Muscle of leg (tissue), 16 donors: ENCODE measurements around the gene CCNB1IP1. TPM values are rescaled to one million over a fixed set of nuclear protein-coding genes. Genes with fewer than 3 reads are reported as not detected.
A peak's percentile ranks its signal among the peaks of the same experiment; 100 is the strongest.

Experiments
- DNase-seq: peaks from one replicate; pipeline ENCODE4 v3.0.0; 2013
- H3K27ac ChIP-seq: one replicate; pipeline ENCODE4 v1.5.1; 2013; ENCODE audit warnings: mild to moderate bottlenecking, low read length, control low read depth
- H3K27me3 ChIP-seq: one replicate; pipeline ENCODE4 v1.6.1; 2013; ENCODE audit warnings: low read length; ENCODE audit not compliant: control insufficient read depth, insufficient read depth
- H3K36me3 ChIP-seq: one replicate; pipeline ENCODE4 v1.6.1; 2013; ENCODE audit warnings: low read length; ENCODE audit not compliant: control insufficient read depth, insufficient read depth
- H3K4me1 ChIP-seq: one replicate; pipeline ENCODE4 v1.6.1; 2013; ENCODE audit warnings: low read length; ENCODE audit not compliant: control insufficient read depth, insufficient read depth
- H3K4me3 ChIP-seq: one replicate; pipeline ENCODE4 v1.5.1; 2013; ENCODE audit warnings: low read length, control low read depth
- H3K9me3 ChIP-seq: replicated peaks from 2 replicates; pipeline ENCODE4 v1.6.1; 2013; ENCODE audit warnings: low read depth, low read length; ENCODE audit not compliant: control insufficient read depth
- WGBS: methylation state at CpG from one replicate; pipeline ENCODE4 v1.1.5; 2013; ENCODE audit warnings: missing lambda C conversion rate; ENCODE audit not compliant: insufficient coverage; 5-methylcytosine and 5-hydroxymethylcytosine counted together
- long read RNA-seq, 11 donors: transcript quantifications; one replicate each; lab custom pipeline, GENCODE V29; 2026
- polyA plus RNA-seq, 8 donors: library from polyadenylated mRNA; unstranded; fragments of 120-200 nt; gene quantifications; one replicate each; pipeline versions ENCODE4 v1.2.1 to v1.2.3, GENCODE V29; 2013; ENCODE audit warnings: inconsistent platforms in 1 of 8, low replicate concordance in 1 of 8; ENCODE audit not compliant: insufficient read length in 8 of 8, insufficient read depth in 1 of 8
- total RNA-seq: library from RNA; stranded (reverse); fragments of 120-200 nt; gene quantifications from one replicate; pipeline ENCODE4 v1.2.4, GENCODE V29; 2013

CCNB1IP1 gene, protein sequence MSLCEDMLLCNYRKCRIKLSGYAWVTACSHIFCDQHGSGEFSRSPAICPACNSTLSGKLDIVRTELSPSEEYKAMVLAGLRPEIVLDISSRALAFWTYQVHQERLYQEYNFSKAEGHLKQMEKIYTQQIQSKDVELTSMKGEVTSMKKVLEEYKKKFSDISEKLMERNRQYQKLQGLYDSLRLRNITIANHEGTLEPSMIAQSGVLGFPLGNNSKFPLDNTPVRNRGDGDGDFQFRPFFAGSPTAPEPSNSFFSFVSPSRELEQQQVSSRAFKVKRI
- 76.1 TPM for total RNA-seq
- 10 to 100 TPM; 51.5 to 74.3 (median 65.6) TPM for polyA plus RNA-seq
- long read RNA-seq, donor 1, partial matches to known transcripts, result 8 of 14 reads
- long read RNA-seq, donor 1, other reads (novel, unspliced or antisense), result 0 of 14 reads
- long read RNA-seq, donor 2, partial matches to known transcripts, result 0 of 4 reads
- long read RNA-seq, donor 2, other reads (novel, unspliced or antisense), result 0 of 4 reads
- long read RNA-seq, donor 3, transcript CCNB1IP1-202 (7 exons, 1,479 nt), result major isoform, 5 of 27 reads
- long read RNA-seq, donor 3, partial matches to known transcripts, result 21 of 27 reads
- long read RNA-seq, donor 3, other reads (novel, unspliced or antisense), result 0 of 27 reads
- long read RNA-seq, donor 4, transcript CCNB1IP1-202 (7 exons, 1,479 nt), result major isoform, 10 of 15 reads
- long read RNA-seq, donor 4, partial matches to known transcripts, result 5 of 15 reads
- long read RNA-seq, donor 4, other reads (novel, unspliced or antisense), result 0 of 15 reads
- long read RNA-seq, donor 5, transcript CCNB1IP1-214 (8 exons, 1,294 nt), result minor isoform, 5 of 97 reads
- long read RNA-seq, donor 5, transcript CCNB1IP1-202 (7 exons, 1,479 nt), result major isoform, 33 of 97 reads
- long read RNA-seq, donor 5, partial matches to known transcripts, result 57 of 97 reads
- long read RNA-seq, donor 5, other reads (novel, unspliced or antisense), result 0 of 97 reads
- long read RNA-seq, donor 6, transcript CCNB1IP1-202 (7 exons, 1,479 nt), result major isoform, 26 of 79 reads
- long read RNA-seq, donor 6, partial matches to known transcripts, result 47 of 79 reads
- long read RNA-seq, donor 6, other reads (novel, unspliced or antisense), result 0 of 79 reads
- long read RNA-seq, donor 7, transcript CCNB1IP1-202 (7 exons, 1,479 nt), result major isoform, 20 of 48 reads
- long read RNA-seq, donor 7, partial matches to known transcripts, result 27 of 48 reads
- long read RNA-seq, donor 7, other reads (novel, unspliced or antisense), result 0 of 48 reads
- long read RNA-seq, donor 8, transcript CCNB1IP1-202 (7 exons, 1,479 nt), result major isoform, 9 of 18 reads
- long read RNA-seq, donor 8, partial matches to known transcripts, result 6 of 18 reads
- long read RNA-seq, donor 8, other reads (novel, unspliced or antisense), result 0 of 18 reads
- long read RNA-seq, donor 9, transcript CCNB1IP1-202 (7 exons, 1,479 nt), result major isoform, 13 of 23 reads
- long read RNA-seq, donor 9, partial matches to known transcripts, result 10 of 23 reads
- long read RNA-seq, donor 9, other reads (novel, unspliced or antisense), result 0 of 23 reads
- long read RNA-seq, donor 10, transcript CCNB1IP1-202 (7 exons, 1,479 nt), result major isoform, 10 of 34 reads
- long read RNA-seq, donor 10, partial matches to known transcripts, result 22 of 34 reads
- long read RNA-seq, donor 10, other reads (novel, unspliced or antisense), result 0 of 34 reads
- long read RNA-seq, donor 11, transcript CCNB1IP1-202 (7 exons, 1,479 nt), result major isoform, 17 of 35 reads
- long read RNA-seq, donor 11, partial matches to known transcripts, result 17 of 35 reads
- long read RNA-seq, donor 11, other reads (novel, unspliced or antisense), result 0 of 35 reads

DNA sequence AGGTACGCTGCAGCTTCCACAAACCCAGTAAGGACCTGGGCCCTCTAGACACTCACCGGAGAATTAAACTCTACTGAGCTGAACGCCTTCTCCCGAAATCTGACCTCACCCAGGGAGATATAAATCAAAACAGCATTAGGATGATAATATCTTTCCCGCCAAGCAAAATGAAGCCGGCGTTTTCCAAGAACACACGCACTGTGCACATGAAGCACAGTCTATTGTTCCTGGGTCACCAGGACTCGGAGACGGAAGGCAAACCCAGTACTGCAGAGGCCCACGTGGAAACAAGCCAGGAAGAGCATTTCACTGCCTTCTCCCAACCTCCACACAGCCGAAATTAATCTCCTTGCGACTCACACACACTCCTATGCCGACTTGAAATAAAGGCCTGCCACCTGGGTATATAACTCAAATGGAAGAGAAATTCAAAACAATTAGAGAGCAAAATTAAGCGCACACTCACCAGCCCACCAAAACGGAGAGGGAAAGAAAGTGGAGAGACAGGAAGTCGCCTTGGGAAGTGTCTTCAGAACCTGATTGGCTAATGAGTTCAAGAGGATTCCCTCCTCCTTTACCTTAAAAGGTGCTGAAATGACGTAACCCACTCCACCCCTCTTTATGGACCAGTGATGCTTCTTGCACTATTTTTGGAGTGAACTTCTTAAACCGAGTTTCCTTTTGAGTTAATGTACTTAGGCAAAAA, at the start of gene CCNB1IP1:
CCNB1IP1 (minus strand) TSS at position 492 of the 706 bp plus-strand sequence. CDS start 16,756 bp downstream, outside the sequence.
- Histone ChIP-seq H3K27ac (peak within 1 kb of the TSS; percentile 94), H3K9me3 (no peaks in the 10 kb centered on the region), H3K4me1 (peaks cover 2% of the 10 kb centered on the region), H3K27me3 (no peaks in the 10 kb centered on the region), H3K4me3 (peak within 1 kb of the TSS; percentile 70), H3K36me3 (no peaks in the 10 kb centered on the region)
- 0% methylated on average over 6 of the region's 19 CpGs for WGBS
- peak; percentile 96 for DNase-seq

DNA sequence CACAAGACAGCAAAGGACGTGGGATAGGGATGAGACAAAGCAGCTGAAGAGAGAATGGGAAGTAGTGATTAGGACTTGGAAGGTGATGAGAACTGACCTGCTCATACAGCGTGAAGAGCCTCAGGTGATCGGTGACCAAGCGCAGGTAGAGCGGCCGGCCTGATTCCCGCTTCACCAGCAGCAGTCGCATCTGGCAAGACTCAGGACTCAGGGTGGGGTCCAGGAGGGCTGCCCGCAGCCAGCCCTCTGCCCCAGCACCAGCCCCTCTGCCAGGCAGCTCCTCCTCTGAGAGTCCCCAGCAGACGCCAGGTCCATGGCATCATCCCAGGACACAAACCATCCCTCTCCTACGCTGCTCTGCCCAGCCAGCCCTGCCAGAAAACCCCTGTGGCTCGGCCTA, 49.4 kb upstream of the CCNB1IP1 start:
- no peak for DNase-seq
- Histone ChIP-seq H3K9me3 (no peaks in the 10 kb centered on the region), H3K27ac (no peak overlapping the region), H3K36me3 (peaks cover 92% of the 10 kb centered on the region), H3K4me3 (no peak overlapping the region), H3K27me3 (no peaks in the 10 kb centered on the region), H3K4me1 (no peaks in the 10 kb centered on the region)
- WGBS, result 93% methylated on average over 10 of the region's 12 CpGs

DNA sequence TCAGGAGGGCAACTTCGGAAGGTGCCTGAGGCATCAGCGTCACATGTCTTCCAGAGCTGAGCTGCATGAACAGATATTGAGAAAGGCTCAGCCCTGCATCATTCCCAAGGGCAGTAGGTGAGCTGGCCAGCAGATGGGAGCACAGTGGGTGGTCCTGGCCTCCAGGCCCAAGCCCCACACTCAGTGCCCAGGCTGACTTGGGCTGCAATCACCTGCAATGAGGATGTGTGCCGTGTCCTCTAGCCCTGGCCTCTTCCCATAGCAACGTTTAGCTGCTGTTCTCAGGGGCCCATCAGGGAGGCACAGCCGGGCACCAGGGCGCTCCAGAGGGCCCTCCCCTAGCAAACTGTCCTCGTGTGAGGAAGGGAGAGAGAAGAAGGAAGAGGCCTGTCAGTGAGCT, 48.3 kb upstream of the CCNB1IP1 start:
- H3K4me1 ChIP-seq, result no peaks in the 10 kb centered on the region
- H3K36me3 ChIP-seq, result peaks cover 94% of the 10 kb centered on the region
- no peak for DNase-seq
- H3K27ac ChIP-seq, result no peak overlapping the region
- H3K4me3 ChIP-seq, result no peak overlapping the region
- H3K9me3 ChIP-seq, result no peaks in the 10 kb centered on the region
- H3K27me3 ChIP-seq, result no peaks in the 10 kb centered on the region
- 88% methylated on average over 3 of the region's 7 CpGs for WGBS

DNA sequence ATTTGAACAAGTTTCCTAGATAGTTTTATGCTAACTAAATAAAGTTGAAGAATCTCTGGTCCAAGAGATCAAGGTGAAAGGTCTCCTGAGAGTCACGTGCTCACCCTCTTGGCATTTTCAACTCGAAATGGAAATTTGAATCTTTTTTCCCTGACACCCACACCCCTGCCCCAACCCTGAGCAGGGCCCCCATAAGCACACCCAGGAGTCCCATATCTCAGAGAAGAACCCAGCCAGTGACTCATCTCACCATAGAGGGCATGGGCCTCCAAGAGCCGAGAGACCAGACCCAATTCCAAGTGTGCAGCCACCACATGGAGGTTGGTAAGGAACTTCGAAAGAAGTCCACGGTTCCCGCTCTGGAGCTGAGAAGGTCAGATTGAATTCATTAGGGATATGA, 47.6 kb upstream of the CCNB1IP1 start:
- no peak for DNase-seq
- Histone ChIP-seq H3K36me3 (peaks cover 94% of the 10 kb centered on the region), H3K27me3 (no peaks in the 10 kb centered on the region), H3K9me3 (no peaks in the 10 kb centered on the region), H3K4me1 (peaks cover 3% of the 10 kb centered on the region), H3K4me3 (no peak overlapping the region), H3K27ac (no peak overlapping the region)
- 81% methylated on average over 5 of the region's 6 CpGs for WGBS

DNA sequence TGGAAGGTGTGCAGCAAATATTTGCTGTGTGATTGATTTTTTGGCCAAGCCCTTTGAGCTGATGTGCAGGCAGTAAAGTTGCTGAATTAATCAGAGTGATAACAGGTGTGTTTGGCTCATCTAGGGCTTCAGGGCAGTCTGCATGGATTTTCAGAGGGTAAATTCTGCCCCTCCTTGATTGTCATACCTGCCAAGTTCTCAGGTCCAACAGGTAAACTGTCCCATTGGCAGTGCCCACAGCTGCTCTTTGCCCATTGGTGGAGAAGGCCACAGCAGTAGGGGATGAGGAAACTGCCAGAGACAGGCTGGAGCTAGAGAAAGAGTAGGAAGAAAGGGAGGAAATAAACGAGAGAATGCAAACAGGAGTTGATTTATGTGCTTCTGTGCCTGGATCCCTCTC, 46.7 kb upstream of the CCNB1IP1 start:
- Histone ChIP-seq H3K27ac (no peak overlapping the region), H3K9me3 (no peaks in the 10 kb centered on the region), H3K36me3 (peaks cover 90% of the 10 kb centered on the region), H3K4me1 (peaks cover 3% of the 10 kb centered on the region), H3K4me3 (no peak overlapping the region), H3K27me3 (no peaks in the 10 kb centered on the region)
- 22% methylated on average over 1 of the region's 1 CpG for WGBS
- DNase-seq, result no peak

DNA sequence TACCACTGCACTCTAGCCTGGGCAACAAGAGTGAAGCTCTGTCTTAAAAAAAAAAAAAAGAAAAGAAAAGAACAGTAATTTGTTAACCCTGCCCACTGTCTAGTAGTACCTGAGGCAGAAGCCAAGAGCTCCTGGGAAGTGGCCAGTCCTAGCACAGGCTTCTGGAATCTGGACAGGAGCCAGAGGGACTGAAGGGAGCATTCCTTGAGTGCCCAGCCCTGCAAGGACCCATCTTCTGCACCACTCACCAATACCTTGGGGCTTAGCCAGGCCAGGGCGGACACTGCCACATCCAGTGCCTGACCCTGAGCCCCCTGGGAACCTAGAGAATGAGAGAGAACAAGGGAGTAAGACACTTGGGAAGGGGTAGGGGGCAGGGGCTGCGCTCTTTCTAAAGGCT, 44.1 kb upstream of the CCNB1IP1 start:
- peaks cover 3% of the 10 kb centered on the region for H3K4me1 ChIP-seq
- DNase-seq, result peak; percentile 19
- H3K36me3 ChIP-seq, result peaks cover 88% of the 10 kb centered on the region
- no peaks in the 10 kb centered on the region for H3K9me3 ChIP-seq
- no peak overlapping the region for H3K27ac ChIP-seq
- H3K27me3 ChIP-seq, result no peaks in the 10 kb centered on the region
- no peak overlapping the region for H3K4me3 ChIP-seq
- no CpG with 5 or more reads among the region's 2 CpGs for WGBS

DNA sequence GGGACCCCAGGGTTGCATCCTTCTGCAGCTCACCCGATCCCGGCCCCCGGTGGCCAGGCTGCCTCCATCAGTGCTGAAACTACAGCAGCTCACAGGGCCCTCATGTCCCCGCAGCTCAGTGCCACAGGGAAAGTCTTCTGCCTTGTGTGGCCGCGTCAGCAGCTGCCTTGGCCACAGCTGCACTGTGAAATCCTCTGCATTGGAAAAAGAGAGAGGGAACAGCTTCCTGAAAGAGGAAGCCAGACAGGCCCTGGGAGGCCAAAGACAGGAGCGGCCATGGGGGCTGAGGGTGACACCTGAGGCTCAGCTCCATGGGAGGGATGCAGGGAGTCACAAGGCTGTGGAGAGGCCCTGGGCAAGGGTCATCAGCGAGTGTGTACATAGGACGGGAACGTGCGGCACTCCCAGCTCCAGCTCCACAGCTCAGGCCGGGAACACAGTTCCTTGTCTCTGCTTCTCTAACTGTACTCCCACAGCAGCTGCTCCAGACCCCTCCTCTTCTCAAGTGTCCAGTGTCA, 43.1 kb upstream of the CCNB1IP1 start:
- DNase-seq, result peak; percentile 16
- no peak overlapping the region for H3K27ac ChIP-seq
- H3K27me3 ChIP-seq, result no peaks in the 10 kb centered on the region
- H3K9me3 ChIP-seq, result no peaks in the 10 kb centered on the region
- H3K36me3 ChIP-seq, result peaks cover 88% of the 10 kb centered on the region
- WGBS, result 85% methylated on average over 12 of the region's 12 CpGs
- H3K4me3 ChIP-seq, result no peak overlapping the region
- peaks cover 3% of the 10 kb centered on the region for H3K4me1 ChIP-seq

DNA sequence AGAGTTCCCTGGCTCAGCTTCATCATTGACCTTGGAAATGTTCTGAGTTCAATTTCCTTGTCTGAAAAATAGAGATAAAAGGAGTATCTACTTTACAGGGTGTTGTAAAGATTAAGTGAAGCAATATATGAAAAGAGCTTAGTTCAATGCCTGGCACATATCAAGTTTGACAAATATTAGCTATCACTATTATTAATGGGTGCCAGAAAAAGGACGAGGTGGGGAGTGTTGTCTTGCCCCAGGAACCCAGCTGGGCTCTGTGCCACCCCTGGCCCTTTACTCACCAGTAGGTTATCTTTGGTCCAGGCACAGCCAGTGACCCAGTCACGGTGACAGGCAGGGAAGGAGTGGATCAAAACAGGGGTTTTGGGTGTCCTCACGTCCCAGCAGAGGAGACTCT, 42.4 kb upstream of the CCNB1IP1 start:
- H3K9me3 ChIP-seq, result no peaks in the 10 kb centered on the region
- H3K36me3 ChIP-seq, result peaks cover 88% of the 10 kb centered on the region
- peaks cover 3% of the 10 kb centered on the region for H3K4me1 ChIP-seq
- no peak overlapping the region for H3K27ac ChIP-seq
- no peaks in the 10 kb centered on the region for H3K27me3 ChIP-seq
- WGBS, result 80% methylated on average over 2 of the region's 3 CpGs
- DNase-seq, result no peak
- no peak overlapping the region for H3K4me3 ChIP-seq
